HepG2 (cell line): Measurements from ENCODE around the gene WDR73. TPM values are rescaled to one million over a fixed set of nuclear protein-coding genes. Genes with fewer than 3 reads are reported as not detected.

Experiments
- ATAC-seq: fragments of 200-7000 bp; cut with Tn5 transposase; 3 replicates; pipeline ENCODE4 v1.9.1; 2020; ENCODE audit warnings: mild to moderate bottlenecking, moderate library complexity
- BruUV-seq: library from RNA; stranded (reverse); fragments of 400-500 nt; replicated peaks from 2 replicates; lab custom pipeline; 2021; lab: Mats Ljungman, UMichigan
- CTCF ChIA-PET: fragments of 300-600 bp; formaldehyde crosslinking; extraction: SDS; loops from one replicate; lab custom pipeline; 2021; ENCODE audit warnings: low total read pairs, inconsistent platforms, low intra/inter-chr PET ratio; lab: Yijun Ruan, JAX
- POLR2A ChIA-PET: fragments of 350-600 bp; sonication (Branson Sonifier 250); formaldehyde crosslinking; loops from one replicate; lab custom pipeline; 2020; ENCODE audit warnings: antibody characterized with exemption, inconsistent platforms; lab: Yijun Ruan, JAX
- DNase-seq: peaks from one replicate; pipeline ENCODE4 v3.0.0-alpha.2; 2015; ENCODE audit warnings: low spot score
- FAIRE-seq: peaks from 3 replicates; lab custom pipeline; 2011; peaks lifted over from hg19 to GRCh38; lab: Jason Lieb, UNC
- H2AFZ ChIP-seq: one replicate; pipeline ENCODE4 v1.6.1; 2011; ENCODE audit warnings: low read length, inconsistent platforms
- H3K27ac ChIP-seq: fragments of 300-600 bp; 3 replicates; pipeline ENCODE4 v1.8.0; 2011; ENCODE audit warnings: mixed run types, mild to moderate bottlenecking, mixed read lengths, low read length, inconsistent platforms; ENCODE audit not compliant: insufficient read depth; ENCODE audit errors: extremely low read length
- H3K27me3 ChIP-seq, 2 experiments: fragments of 200-600 bp in 1 of 2; 2 replicates in 1 of 2; 3 replicates in 1 of 2; pipeline versions ENCODE4 v1.6.0 to v1.8.0; 2011; ENCODE audit warnings: low read length in 2 of 2, mild to moderate bottlenecking in 2 of 2, moderate library complexity in 2 of 2, inconsistent platforms in 1 of 2; ENCODE audit not compliant: insufficient read depth in 2 of 2, control insufficient read depth in 1 of 2
- H3K36me3 ChIP-seq, 2 experiments: fragments of 200-600 bp in 1 of 2; replicated peaks in 1 of 2; 2 replicates in 1 of 2; 3 replicates in 1 of 2; pipeline versions ENCODE4 v1.5.1 to v1.8.0; 2011; ENCODE audit warnings: low read length in 2 of 2, inconsistent platforms in 1 of 2; ENCODE audit not compliant: insufficient read depth in 2 of 2, control insufficient read depth in 1 of 2
- H3K4me1 ChIP-seq: 2 replicates; pipeline ENCODE4 v1.5.1; 2012; ENCODE audit warnings: low read length, inconsistent platforms; ENCODE audit not compliant: insufficient read depth
- H3K4me2 ChIP-seq: 2 replicates; pipeline ENCODE4 v1.6.0; 2011; ENCODE audit warnings: low read depth, low read length, inconsistent platforms
- H3K4me3 ChIP-seq, 3 experiments: fragments of 200-600 bp in 1 of 3; sonication (generic), shearing (Covaris generic) in 1 of 3; replicated peaks in 1 of 3; 2 replicates each; pipeline ENCODE4 v1.5.1; 2011 to 2016; ENCODE audit warnings: low read length in 3 of 3, inconsistent platforms in 2 of 3, low read depth in 2 of 3, mild to moderate bottlenecking in 2 of 3, control low read depth in 1 of 3, mixed read lengths in 1 of 3; ENCODE audit not compliant: insufficient read depth in 1 of 3
- H3K79me2 ChIP-seq: one replicate; pipeline ENCODE4 v1.6.1; 2011; ENCODE audit warnings: low read length, inconsistent platforms; ENCODE audit not compliant: insufficient read depth
- H3K9ac ChIP-seq: 2 replicates; pipeline ENCODE4 v1.6.0; 2011; ENCODE audit warnings: mild to moderate bottlenecking, low read depth, low read length, inconsistent platforms; ENCODE audit not compliant: insufficient read depth
- H3K9me3 ChIP-seq: 2 replicates; pipeline ENCODE4 v1.5.1; 2012; ENCODE audit warnings: mild to moderate bottlenecking, low read length
- H4K20me1 ChIP-seq: 2 replicates; pipeline ENCODE4 v1.6.0; 2011; ENCODE audit warnings: inconsistent platforms, mild to moderate bottlenecking, low read length, moderate library complexity; ENCODE audit not compliant: insufficient read depth
- HOXA5 ChIP-seq: sonication (generic); formaldehyde crosslinking; IDR thresholded peaks from 2 replicates; pipeline ENCODE4 v1.4.0; 2020; ENCODE audit warnings: missing genetic modification reagents
- JUN ChIP-seq: sonication (generic); formaldehyde crosslinking; IDR thresholded peaks from 2 replicates; pipeline ENCODE4 v1.4.0; 2020; ENCODE audit warnings: mild to moderate bottlenecking, missing genetic modification reagents
- SP140L ChIP-seq: sonication (generic); formaldehyde crosslinking; IDR thresholded peaks from 2 replicates; pipeline ENCODE4 v1.4.0; 2020; ENCODE audit warnings: missing genetic modification reagents, borderline replicate concordance
- TOE1 ChIP-seq: sonication (generic); formaldehyde crosslinking; IDR thresholded peaks from 2 replicates; pipeline ENCODE4 v1.4.0; 2020; ENCODE audit warnings: mild to moderate bottlenecking, missing genetic modification reagents
- U2AF1 ChIP-seq: fragments of 200-400 bp; formaldehyde crosslinking; optimal IDR thresholded peaks from 2 replicates; pipeline ENCODE3; 2017; ENCODE audit warnings: mild to moderate bottlenecking, low read depth, low read length
- WGBS: methylation state at CpG from one replicate; pipeline ENCODE4 v1.1.6; 2017; ENCODE audit warnings: low lambda C conversion rate; 5-methylcytosine and 5-hydroxymethylcytosine counted together
- in situ Hi-C: cut with HindIII; loops from 2 replicates; pipeline ENCODE4 v1.10.0; 2017; ENCODE audit warnings: low pct_unique_long_range_greater_than_20kb; ENCODE audit not compliant: extremely low pct_ligation_motif_present
- intact Hi-C: fragments of 100-400 bp; cut with micrococcal nuclease; formaldehyde crosslinking; loops from one replicate; pipeline ENCODE4 v1.10.0; 2022; ENCODE audit not compliant: unreplicated experiment
- polyA plus RNA-seq, 8 experiments: library from polyadenylated mRNA; depleted of rRNA in 3 of 8; stranded (reverse) in 7 of 8; unstranded in 1 of 8; fragments of >200 nt; fragmentation: Illumina TruSeq in 4 of 8; extraction: Trizol in 4 of 8; gene quantifications; 2 replicates each; pipeline versions ENCODE4 v1.2.1 to v1.2.3, GENCODE V29; 2011 to 2016; ENCODE audit warnings: low read depth in 4 of 8, missing spikeins in 1 of 8, mixed read lengths in 1 of 8; ENCODE audit not compliant: insufficient read depth in 1 of 8
- total RNA-seq, 5 experiments: library from RNA; depleted of rRNA; stranded (reverse); fragments of >200 nt; fragmentation: Illumina TruSeq; extraction: Trizol; gene quantifications; 2 replicates each; pipeline ENCODE4 v1.2.3, GENCODE V29; 2016; ENCODE audit warnings: low read depth in 1 of 5
- TF ChIP-seq, protein P1 (sequence below): sonication (generic); formaldehyde crosslinking; conservative IDR thresholded peaks from 2 replicates; pipeline ENCODE4 v1.4.0; 2020; ENCODE audit warnings: missing genetic modification reagents
- TF ChIP-seq, protein P2 (sequence below): sonication (generic); formaldehyde crosslinking; IDR thresholded peaks from 2 replicates; pipeline ENCODE4 v1.8.0; 2022; ENCODE audit warnings: missing genetic modification reagents, mild to moderate bottlenecking, moderate library complexity, borderline replicate concordance

Gene WDR73
- total and polyA plus RNA-seq, 2 of the 13 experiments (the other 11 are each of a cell fraction or from before 2014, with no cell fraction given): 20.0 to 35.5 TPM

DNA sequence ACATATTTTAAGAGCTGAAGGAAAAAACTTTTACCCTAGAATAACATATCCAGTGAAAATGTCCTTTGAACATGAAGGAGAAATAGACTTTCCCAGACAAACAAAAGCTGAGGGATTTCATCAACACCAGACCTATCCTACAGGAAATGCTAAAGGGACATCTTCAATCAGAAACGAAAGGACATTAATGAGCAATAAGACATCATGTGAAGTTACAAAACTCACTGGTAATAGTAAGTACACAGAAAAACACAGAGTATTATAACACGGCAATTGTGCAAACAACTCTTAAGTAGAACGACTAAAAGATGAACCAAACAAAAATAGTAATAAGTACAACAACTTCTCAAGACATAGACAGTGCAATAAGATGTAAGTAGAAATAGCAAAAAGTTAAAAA, 56.8 kb downstream of the WDR73 start:
- Histone ChIP-seq H3K4me2 (no peak overlapping the region), H3K9ac (no peak overlapping the region), H3K9me3 (no peaks in the 10 kb centered on the region), H3K4me3 (no peak overlapping the region), H2AFZ (no peak overlapping the region), H3K36me3 (no peaks in the 10 kb centered on the region), H3K4me1 (peaks cover 53% of the 10 kb centered on the region), H3K27me3 (no peaks in the 10 kb centered on the region; a peak in 1 of 5 replicates), H3K79me2 (peaks cover 12% of the 10 kb centered on the region), H3K27ac (no peak overlapping the region), H4K20me1 (no peaks in the 10 kb centered on the region)
- no peak for ATAC-seq
- ChIA-PET POLR2A (no interaction called here), CTCF (interaction anchor here (4.1 kb wide), 1 partner anchor 41 kb away, joined by 25 read pairs; no protein-coding TSS in a partner anchor)
- in situ Hi-C loops: loop anchor here (5.0 to 10.0 kb wide), 2 partner anchors 40 to 328 kb away; no protein-coding TSS in a partner anchor
- WGBS: 21% methylated on average over 3 of the region's 3 CpGs
- DNase-seq: no peak
- no peak for FAIRE-seq
- no TSS peak for BruUV-seq
- intact Hi-C loops: loop anchor here (5.0 kb wide), 1 partner anchor 150 kb away; the partner anchor contains the start of gene ZNF592
- no peak for TF ChIP-seq TOE1 (CRISPR knock-in tag)
- no peak for TF ChIP-seq JUN (CRISPR knock-in tag)
- TF ChIP-seq, protein P1, sequence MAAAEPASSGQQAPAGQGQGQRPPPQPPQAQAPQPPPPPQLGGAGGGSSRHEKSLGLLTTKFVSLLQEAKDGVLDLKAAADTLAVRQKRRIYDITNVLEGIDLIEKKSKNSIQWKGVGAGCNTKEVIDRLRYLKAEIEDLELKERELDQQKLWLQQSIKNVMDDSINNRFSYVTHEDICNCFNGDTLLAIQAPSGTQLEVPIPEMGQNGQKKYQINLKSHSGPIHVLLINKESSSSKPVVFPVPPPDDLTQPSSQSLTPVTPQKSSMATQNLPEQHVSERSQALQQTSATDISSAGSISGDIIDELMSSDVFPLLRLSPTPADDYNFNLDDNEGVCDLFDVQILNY: no peak
- TF ChIP-seq U2AF1: no peak
- TF ChIP-seq, protein P2, sequence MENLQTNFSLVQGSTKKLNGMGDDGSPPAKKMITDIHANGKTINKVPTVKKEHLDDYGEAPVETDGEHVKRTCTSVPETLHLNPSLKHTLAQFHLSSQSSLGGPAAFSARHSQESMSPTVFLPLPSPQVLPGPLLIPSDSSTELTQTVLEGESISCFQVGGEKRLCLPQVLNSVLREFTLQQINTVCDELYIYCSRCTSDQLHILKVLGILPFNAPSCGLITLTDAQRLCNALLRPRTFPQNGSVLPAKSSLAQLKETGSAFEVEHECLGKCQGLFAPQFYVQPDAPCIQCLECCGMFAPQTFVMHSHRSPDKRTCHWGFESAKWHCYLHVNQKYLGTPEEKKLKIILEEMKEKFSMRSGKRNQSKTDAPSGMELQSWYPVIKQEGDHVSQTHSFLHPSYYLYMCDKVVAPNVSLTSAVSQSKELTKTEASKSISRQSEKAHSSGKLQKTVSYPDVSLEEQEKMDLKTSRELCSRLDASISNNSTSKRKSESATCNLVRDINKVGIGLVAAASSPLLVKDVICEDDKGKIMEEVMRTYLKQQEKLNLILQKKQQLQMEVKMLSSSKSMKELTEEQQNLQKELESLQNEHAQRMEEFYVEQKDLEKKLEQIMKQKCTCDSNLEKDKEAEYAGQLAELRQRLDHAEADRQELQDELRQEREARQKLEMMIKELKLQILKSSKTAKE (CRISPR knock-in tag): no peak
- no peak for TF ChIP-seq HOXA5 (CRISPR knock-in tag)
- no peak for TF ChIP-seq SP140L (CRISPR knock-in tag)
